GM18873 (cell line): ENCODE data around the gene NKAIN4.

Experiments used
- ATAC-seq: cut with Tn5 transposase; IDR thresholded peaks from one replicate; pipeline ENCODE4 v1.9.1; 2021; ENCODE audit warnings: mild to moderate bottlenecking, moderate library complexity, moderate number of reproducible peaks; ENCODE audit not compliant: unreplicated experiment, low FRiP score

NKAIN4 gene

DNA sequence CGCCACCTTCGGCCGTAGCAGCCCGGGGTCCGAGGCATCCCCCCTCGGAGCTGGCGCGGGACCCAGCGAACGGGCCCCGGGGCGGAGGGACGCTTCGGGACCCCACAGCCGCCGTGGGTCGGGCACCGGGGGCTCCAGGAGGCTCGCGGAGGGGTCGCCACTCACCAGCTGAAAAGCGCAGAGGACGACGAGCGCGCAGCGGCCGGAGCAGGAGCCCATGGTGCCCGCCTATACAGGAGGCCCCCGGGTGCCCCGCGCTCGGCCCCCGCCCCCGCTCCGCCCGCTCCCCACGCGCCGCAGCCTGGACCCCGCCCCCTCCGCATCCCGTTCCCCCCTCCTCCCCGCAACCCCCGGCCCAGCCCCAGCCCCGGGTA is at the start of gene NKAIN4:
Gene NKAIN4 (minus strand): TSS at position 232 of the 374 bp plus-strand sequence. CDS start 13 bp downstream, at position 219.
- no peak for ATAC-seq

DNA sequence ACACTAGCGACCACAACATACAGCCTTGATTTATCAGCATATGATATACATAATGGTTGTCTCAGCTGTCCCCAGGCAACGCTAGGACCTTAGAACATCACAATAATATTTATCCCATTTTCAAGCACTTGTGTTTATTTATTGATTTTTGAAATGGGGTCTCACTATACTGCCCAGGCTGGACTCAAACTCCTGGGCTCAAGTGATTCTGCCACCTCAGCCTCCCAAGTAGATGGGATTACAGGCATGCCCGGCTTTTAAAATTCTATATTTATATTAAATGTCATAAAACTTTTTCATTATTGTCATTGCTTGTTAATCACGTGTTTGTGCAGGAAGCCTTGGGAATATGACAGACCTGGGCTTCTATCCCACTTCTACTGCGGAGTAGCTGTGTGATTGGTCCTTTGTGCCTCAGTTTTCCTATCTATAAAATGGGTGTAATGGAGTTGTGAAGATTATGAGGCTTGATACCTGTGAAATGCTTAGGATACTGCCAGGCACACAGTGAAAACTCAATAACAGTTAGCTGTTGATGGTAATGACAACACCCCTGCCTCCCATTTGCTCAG is 48.9 kb upstream of the NKAIN4 start:
- no peak for ATAC-seq

DNA sequence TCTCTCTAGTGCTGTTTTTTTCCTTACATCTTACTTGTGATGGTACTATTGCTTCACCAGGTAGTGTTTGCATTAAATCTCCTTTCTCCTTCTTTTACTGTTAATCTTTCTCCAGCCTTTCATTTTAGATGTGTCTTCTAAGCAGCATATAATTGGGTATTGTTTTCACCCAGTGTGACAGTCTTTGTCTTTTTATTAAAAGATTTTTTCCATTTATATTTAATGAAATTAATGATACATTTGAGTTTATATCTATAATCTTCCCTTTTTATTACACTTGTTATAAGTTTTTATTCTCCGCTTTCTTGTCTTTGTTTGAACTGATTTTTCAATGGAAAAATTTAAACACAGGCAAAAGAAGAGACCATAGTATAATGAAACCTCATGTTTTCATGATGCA is 47.4 kb upstream of the NKAIN4 start:
- ATAC-seq = no peak

DNA sequence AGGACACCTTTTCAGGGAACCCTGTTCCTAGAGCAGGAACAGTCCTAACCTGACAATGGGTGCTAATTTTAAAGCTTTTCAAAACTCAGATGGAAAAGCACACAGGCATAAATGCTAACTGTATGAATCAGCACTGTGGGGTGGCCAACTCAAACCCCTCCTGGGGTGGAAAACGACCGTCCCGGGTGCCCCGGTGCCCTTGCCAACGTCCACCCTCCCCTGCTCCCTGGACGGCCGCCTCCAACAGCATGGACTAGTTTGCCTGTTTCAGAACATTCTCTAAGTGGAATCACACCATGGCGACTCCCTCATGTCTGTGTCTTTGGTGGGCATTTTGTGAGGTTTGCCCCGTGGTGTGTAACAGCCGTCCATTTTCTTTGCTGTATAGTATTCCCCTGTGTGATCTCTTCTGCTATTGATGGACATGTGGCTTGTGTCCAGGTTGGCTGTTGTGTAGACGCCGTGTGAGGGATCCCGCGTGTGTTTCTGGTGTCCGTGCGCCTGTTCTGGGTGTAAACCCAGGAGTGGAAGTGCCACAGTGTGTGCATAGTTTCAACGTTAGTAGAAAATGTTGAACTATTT is 44.6 kb upstream of the NKAIN4 start:
- no peak for ATAC-seq

DNA sequence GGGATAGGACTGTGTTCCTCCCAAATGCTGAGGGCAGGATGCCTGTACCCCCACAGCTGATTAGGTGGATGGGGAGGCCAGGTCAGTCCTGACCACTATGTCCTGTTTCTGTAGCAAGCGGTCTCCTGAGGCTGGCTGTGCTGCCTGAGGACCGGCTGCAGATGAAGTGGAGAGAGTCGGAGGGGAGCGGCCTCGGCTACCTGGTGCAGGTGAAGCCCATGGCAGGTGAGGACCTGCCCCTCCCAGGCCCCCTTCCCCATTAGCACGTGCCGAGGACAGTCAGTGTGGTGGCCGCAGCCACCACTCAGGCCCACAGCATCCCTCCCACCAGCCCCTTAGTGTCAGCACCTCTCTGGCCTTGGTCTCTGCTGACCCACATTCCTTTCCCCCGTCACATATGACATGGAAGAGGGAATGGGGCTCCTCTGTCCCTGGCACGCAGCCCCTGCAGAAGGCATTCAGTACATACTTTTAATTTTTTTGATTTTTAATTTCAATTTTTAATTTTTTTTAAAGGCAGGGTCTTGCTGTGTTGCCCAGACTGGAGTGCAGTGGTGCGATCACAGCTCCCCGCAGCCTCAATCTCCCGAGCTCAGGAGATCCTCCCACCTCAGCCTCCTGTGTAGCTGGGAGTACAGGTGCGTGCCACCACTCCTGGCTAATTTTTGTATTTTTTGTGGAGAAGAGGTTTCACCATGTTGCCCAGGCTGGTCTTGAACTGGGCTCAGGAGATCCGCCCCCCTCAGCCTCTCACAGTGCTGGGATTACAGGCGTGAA is 43.7 kb upstream of the NKAIN4 start:
- ATAC-seq = no peak

DNA sequence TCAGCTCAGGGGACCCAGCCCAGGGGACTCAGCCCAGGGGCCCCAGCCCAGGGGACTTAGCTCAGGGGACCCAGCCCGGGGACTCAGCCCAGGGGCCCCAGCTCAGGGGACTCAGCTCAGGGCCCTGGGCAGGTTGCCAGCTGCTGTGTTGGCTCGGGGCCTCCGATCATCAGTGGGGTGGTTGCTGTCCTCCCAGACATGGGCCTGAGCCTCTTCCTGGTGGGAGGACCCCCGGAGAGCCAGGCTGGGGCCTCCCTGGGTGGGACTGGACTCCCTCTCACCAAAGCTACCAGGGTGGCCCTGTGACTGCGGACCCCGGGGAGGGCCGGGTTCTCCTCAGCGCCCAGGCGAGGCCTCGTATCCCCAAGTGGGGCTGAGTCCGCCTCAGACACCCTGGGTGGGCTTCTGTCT is 43.1 kb upstream of the NKAIN4 start:
- no peak for ATAC-seq

DNA sequence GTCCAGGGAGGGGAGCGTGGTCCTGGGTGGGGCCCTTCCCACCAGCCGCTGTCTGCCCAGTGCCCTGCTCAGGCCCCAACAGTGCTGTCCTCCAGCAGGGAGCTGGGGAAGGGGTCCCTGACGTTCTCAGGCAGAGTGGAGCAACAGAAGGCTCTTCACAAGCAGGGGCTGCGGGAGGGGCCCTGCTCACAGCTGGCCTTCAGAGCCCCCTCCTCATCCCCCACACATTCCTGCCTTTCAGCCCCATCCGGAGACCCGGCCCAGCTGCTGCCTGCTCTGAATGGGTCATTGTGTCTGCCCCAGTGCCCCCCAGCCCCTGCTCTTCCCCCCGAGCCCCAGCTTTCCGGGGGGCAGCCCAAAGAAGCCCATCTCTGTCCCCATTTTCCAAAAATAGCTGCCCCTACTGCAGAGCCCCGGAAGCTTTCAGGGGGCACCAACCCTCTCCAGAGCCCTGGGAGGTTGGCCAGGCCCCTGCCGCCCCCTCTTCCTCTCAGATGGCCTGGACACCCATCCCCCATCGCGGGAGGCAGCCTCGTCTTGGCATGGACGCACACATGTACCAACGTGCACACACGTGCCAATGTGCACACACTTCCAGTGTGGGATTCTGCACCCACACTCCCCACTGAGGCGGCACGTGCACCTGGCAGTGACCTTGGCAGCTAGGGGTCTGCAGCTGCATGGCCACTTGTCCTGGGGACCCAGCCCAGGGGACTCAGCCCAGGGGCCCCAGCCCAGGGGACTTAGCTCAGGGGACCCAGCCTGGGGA is 42.5 kb upstream of the NKAIN4 start:
- ATAC-seq = no peak

DNA sequence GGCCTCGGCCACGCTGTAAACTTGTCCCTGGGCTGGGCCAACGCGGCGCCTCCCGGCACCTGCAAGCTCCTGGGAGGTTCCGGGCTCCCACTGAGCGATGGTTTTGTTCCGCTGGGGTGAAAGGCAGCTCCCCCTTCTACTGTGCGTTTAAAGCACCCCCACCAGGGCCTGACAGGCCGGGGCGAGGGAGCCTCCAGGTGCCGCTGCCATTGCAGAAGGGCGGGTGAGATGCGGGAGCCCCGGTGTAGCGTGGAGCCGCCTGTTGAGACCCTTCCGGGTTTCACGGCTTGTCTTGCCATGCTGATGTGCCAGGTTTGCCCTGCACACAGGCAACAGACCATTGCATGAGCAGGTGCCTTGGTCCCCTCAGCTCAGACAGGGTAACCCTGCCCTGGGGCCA is 41.6 kb upstream of the NKAIN4 start:
- no peak for ATAC-seq

DNA sequence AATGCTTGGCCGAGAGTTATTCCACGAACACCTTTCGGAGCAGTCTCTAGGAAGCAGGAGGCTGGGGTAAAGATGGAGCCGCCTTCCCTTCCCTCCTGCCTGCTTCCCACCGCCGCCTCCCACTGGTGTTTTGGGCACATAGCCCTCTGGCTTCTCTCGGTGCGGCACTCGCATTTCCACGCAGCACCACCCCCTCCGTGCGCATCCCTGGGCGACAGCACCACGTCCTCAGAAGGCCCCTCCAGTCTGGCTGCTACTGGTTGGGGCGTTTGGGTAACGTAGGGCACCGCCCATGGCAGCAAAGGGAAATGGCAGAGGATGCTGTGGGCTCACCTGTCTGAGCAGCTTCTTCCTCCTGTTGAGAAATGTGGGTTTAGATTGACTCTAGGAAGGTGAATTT is 41.2 kb upstream of the NKAIN4 start:
- no peak for ATAC-seq

DNA sequence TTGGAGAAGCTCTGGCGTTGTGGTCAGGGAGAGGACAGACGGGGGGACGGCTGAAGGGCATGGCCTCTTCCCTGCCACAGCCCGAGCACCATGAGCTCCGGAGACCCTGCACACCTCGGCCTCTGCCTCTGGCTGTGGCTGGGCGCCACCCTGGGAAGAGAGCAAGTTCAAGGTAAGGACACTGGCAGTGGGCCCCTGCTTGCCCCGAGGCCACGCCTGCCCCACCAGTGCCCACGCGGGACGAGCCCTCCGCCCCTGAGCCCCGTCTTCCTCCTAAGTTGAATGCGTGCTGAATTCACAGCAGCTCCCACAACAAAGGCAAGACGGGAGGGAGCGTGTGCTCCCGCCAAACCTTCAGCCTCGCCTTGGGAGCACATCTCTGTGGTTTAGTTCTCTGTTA is 40.8 kb upstream of the NKAIN4 start:
- no peak for ATAC-seq

DNA sequence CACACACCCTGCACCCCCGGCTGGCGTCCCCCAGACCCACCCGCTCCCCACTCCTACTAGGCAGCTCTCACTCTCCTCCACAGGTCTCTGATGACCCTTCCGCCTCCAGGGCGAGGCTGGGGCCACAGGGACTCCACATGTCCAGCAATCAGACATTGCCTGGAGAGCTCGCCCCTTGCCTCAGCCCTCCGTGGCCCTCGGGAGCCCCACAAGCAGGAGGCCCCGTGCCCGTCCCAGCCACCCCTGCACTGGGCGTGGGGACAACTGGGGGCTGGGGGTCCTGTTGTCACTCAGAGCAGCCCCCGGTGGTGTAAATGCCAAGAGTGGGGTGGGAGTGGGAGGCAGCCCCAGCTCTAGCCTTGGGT is 40.3 kb upstream of the NKAIN4 start:
- no peak for ATAC-seq

DNA sequence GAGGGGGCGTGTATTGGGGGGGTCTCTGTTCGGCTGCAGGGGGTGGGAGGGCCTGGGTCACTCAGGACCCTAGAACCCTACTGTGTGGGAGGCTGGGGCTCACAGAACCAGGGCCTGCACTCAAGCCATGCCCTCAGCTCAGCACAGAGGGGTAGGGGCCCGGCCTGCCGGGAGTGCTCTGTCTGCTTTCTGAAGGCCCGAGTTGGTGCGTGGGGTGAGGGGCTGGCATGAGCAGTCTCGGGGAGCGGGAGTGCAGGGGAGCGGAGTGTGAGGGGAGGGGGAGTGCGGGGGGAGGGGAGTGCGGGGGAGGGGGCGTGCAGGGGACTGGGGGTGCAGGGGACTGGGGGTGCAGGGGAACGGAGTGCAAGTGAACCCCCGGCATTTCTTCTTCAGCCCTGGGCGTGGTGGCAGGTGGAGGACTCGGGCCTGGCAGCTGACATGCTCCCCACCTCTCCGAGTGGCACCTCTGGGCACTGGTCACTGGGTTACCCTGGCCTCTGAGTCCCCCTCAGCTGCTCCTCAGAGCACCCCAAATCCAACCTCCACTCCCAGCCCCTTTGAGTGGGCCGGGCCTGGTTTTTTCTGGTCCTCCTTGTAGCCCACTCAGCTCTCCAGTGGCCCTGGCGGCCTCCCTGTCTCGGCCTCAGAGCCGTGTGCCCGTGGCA is 39.7 kb upstream of the NKAIN4 start:
- no peak for ATAC-seq

DNA sequence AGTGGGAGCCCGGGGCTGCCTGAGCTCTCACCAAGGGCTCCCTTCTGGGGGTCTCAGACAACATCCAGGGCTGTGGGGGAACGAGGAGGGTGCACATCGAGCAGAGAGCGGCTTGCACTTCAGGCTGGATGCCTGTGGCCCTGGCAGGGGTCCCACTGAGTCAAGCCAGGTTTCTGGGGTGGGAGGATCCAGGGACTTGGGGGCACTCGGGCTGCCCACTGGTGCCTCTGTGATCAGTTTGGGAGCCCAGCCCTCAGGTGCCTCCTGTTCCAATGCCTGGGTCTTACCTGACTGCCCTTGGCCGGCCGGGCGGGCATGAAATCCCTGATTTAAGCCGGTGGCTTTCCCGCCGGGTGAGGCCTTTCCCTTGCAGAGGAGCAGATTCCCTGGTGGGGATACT is 39.2 kb upstream of the NKAIN4 start:
- no peak for ATAC-seq

DNA sequence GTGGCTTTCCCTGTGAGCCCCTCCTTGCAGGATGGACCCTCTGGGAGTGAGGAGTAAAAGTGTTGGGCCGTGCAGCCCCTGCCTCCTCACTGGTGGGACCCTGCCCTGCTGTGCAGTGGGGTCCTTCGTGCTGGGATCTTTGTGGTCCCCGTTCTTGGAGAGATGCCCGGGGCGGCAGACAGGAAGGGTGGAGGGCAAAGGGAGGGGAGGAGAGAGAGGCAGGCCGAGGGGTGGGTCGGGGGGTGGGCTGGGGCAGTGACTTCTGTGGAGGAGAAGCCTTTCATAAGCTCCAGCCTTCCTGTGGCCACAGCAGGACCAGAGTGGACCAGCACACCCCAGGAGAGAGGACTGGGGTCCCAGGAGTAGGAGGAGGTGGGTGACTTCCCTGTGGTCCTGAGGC is 38.6 kb upstream of the NKAIN4 start, which contains the start of gene COL20A1:
Gene COL20A1 (plus strand): TSS at position 283 of the 400 bp plus-strand sequence. CDS start 1,922 bp downstream, outside the sequence.
- no peak for ATAC-seq

DNA sequence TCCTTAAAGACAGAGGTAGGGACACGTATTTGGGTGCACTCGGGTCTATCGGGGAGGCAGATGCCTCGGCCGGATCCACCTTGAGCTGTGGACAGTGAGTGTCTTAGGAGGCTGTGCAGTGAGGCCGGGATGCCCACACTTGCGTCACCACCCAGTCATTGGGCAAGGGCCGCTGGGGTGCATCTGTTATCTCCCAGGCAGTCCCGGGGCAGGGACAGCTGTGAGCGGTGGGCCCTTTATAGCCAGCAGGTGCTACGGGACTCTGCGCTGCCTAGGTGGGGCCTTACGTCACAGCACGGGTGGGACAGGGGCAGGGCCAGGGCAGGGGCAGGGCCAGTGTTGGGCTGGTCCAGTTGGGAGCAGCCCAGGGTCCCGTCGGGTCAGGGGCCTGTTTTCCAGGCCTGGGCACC is 38.0 kb upstream of the NKAIN4 start:
- ATAC-seq = no peak

DNA sequence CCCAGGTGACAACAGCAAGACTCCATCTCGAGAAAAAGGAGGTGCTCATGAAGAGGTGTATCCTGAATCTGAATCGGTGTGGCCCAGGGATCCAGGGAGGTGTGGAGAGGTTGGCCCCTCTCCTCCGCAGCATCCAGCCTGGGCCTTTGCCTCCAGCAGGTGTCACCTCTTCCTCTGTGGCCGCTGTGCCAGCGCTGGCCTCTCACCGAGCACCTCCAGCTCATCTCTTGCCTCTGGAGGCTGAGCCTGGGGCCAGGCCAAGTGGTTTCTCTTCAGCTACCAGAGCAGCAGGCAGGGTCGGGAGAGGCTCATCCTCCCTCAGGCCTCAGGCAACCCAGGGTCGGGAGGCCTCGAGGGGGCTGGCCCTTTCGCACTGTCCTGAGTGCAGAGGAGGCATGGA is 37.5 kb upstream of the NKAIN4 start:
- ATAC-seq = no peak

DNA sequence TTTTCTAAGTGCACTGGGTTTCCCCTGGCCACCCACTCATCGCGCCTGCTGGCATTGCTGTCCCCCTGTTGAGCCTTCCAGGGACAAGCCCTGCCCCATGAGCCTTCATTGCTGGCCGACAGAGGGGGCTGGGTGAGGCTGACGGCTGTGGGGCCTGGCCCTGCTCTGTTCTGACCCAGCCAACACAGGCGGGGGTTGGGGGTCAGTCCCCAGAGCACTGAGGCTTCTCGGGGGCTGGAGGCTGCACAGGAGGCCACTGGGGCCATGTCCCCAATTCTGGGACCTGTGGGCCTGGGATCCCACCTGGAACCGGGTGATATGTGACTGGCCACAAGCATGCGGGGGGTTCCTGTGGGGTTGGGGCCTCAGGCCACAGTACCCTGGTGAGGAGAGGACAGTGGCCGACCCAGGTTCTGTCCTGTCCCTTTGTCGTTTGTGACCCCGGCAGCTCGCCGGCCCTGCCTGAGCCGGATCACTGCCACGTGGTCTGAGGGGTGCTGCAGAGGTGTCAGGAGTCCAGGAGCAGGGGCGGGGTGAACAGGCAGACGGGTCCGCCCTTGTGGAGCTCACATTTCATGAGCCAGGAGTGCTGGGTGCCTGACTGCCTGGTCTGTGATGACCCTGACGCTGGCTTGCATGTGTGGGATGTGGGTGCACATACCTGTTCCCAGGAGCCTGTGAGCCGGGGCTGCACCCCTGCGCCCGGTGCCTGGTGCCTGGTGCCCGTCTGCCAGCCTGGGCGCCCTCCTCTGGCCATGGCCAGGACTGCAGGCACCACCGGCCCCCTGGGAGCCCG is 36.6 kb upstream of the NKAIN4 start:
- no peak for ATAC-seq

DNA sequence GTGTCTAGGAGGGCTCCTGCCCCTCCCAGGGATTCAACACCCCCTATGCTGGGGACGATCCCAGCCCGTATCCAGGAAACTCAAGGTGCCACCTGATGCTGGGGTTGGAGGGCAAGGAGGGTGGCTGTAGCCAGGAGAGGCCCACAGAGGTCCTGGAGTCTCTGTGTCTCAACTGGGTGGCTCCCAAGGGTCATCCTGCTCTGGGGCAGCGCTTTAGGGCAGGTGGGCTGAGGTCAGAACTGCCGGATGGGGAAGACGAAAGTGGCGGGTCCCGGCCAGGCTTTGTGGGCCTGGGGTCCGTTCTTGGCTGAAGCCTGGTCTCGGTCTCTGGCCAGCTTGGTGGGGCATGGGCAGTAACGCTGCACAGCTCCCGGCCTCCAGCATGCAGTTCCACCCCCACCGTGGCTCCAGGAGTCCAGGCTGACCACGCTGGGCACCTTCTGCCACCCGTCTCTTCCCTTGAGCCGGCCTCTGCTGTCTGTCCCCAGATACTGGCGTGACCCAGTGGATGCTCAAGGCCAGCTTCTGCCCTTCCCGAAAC is 35.9 kb upstream of the NKAIN4 start:
- ATAC-seq = no peak

DNA sequence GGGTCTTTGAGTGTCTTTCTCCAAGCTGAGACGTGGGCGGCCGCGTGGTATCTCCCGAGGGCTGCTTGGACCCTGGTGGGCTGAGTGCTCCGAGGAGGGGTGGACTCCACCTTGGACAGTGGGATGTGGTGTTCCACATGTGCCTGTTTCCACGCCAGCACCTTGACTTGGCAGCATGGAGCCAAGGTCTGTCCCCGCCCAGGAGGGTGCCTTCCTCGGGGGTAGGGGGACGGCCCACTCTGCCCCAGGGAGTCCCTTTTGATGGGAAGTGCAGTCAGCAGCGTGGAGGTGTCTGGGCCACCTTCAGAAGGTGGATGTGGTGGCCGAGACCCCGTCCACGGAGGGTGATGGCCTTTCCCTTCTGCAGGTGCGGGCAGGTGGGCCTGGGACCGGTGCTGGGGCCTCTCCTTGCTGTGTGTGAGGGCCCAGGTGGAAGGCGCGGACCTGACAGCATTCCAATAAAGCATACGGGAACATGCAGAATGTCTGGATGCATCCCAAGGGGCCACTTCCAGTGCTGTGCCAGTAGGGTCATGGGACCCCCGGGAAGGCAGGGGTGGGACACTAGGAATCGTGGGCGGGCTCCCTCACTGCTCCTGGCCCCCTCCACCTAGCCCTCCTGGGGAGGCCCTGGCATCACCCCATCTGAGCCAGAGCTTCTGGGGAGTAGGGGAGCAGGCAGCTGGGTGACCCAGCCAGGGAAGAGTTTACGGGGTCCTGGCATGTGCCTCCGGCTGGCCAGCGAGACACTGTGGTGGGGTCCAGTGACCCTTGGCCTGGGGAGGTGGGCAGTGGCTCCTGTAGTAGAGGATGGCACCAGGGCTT is 35.3 kb upstream of the NKAIN4 start:
- ATAC-seq = no peak
